ENCODE results near the gene CCDC30. TPM values are rescaled to one million over a fixed set of nuclear protein-coding genes. Genes with fewer than 3 reads are reported as not detected.
A peak's percentile ranks its signal among the peaks of the same experiment; 100 is the strongest.

The CCDC30 gene
- total RNA-seq, 6 experiments from 2014 or later = 0.18 to 1.2 (median 0.31) TPM

DNA sequence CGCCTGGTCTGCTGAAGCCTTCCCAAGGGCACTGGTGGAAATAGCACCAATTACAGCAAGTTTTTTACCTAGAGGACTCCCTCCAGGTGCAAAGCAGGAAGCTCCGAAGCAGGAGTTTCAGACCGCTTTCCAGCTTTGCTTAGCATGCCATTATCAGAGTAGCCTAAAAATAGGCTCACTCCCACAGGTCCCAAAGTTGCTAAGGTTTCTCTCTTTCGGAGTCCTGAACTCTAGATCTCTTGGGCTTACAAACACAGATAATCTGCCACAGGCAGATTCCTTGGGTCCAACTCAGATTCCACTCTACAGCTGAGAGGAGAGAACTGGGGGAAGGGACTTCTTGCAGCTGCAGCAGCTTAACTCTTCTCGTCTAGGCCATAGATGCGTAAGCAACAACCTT, 29.7 kb upstream of the CCDC30 start:
- TF ChIP-seq, protein P1, sequence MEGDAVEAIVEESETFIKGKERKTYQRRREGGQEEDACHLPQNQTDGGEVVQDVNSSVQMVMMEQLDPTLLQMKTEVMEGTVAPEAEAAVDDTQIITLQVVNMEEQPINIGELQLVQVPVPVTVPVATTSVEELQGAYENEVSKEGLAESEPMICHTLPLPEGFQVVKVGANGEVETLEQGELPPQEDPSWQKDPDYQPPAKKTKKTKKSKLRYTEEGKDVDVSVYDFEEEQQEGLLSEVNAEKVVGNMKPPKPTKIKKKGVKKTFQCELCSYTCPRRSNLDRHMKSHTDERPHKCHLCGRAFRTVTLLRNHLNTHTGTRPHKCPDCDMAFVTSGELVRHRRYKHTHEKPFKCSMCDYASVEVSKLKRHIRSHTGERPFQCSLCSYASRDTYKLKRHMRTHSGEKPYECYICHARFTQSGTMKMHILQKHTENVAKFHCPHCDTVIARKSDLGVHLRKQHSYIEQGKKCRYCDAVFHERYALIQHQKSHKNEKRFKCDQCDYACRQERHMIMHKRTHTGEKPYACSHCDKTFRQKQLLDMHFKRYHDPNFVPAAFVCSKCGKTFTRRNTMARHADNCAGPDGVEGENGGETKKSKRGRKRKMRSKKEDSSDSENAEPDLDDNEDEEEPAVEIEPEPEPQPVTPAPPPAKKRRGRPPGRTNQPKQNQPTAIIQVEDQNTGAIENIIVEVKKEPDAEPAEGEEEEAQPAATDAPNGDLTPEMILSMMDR (IDR thresholded peaks at IDR 0.05) = no peak
- Mint-ChIP-seq H3K4me1 (ENCODE audit: low read depth) (peaks cover 23% of the 10 kb centered on the region), H3K4me3 (no peak overlapping the region), H3K27me3 (ENCODE audit: insufficient read depth) (peaks cover 8% of the 10 kb centered on the region), H3K27ac (no peak overlapping the region), H3K36me3 (ENCODE audit: low read depth) (no peaks in the 10 kb centered on the region), H3K9me3 (no peaks in the 10 kb centered on the region)
- DNase-seq = no peak

DNA sequence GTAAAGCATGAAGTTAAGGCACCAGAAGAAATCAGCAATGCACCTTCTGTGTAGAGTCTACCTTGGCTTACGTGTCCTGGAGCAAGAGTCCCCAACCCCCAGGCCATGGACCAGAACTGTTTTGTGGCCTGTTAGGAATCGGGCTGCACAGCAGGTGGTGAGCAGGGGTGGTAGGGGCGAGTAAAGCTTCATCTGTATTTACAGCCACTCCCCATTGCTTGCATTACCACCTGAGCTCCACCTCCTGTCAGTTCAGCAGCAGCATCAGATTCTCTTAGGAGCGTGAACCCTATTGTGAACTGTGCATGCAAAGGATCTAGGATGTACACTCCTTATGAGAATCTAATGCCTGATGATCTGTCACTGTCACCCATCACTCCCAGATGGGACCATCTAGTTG, 28.7 kb upstream of the CCDC30 start:
- H3K27me3 Mint-ChIP-seq (ENCODE audit: insufficient read depth) = peaks cover 8% of the 10 kb centered on the region
- no peaks in the 10 kb centered on the region for H3K9me3 Mint-ChIP-seq
- H3K4me3 Mint-ChIP-seq = no peak overlapping the region
- DNase-seq = no peak
- TF ChIP-seq, protein P1 (IDR thresholded peaks at IDR 0.05) = no peak
- H3K4me1 Mint-ChIP-seq (ENCODE audit: low read depth) = peaks cover 19% of the 10 kb centered on the region
- no peaks in the 10 kb centered on the region for H3K36me3 Mint-ChIP-seq (ENCODE audit: low read depth)
- H3K27ac Mint-ChIP-seq = no peak overlapping the region

DNA sequence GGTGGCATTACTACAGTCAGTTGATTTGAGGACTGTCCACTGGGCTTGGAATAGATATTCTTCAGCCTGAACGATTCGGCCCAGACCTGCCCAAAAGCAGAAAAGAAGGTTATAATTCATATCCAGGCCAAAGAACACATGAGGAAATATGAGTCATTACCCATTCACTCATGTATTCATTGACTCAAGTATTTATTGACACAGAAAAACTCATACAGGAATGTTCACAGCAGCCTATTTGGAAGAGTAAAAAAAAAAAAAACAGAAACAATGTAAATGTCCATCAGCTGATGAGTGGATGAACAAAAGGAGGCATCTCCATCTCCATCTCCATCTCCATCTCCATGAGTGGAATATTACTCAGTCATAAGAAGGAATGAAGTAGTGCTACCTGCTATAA, 23.1 kb upstream of the CCDC30 start:
- H3K27ac Mint-ChIP-seq = no peak overlapping the region
- H3K9me3 Mint-ChIP-seq = no peaks in the 10 kb centered on the region

DNA sequence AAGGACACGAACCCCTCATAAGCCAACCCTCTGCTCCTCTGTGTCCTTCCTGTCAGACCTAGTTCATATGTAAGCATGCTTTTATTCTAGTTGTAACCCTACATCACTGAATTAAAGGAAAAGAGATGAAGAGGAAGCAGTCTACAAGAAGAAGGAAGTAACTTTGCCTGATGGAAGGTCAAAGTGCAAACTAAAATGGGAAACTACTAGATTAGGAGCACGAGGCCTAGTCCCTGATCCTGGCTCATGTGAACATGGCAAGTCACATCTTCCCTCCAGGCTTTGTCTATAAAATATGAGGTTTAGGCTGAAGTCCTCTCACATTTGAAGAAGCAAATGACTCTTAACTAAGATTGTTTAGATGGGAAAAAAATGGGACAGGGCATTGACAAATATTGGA, 20.4 kb upstream of the CCDC30 start:
- no peak overlapping the region for H3K4me3 Mint-ChIP-seq
- DNase-seq = no peak
- H3K9me3 Mint-ChIP-seq = no peaks in the 10 kb centered on the region
- peaks cover 12% of the 10 kb centered on the region for H3K4me1 Mint-ChIP-seq (ENCODE audit: low read depth)
- TF ChIP-seq, protein P1 (IDR thresholded peaks at IDR 0.05) = no peak
- H3K27me3 Mint-ChIP-seq (ENCODE audit: insufficient read depth) = peaks cover 7% of the 10 kb centered on the region
- no peaks in the 10 kb centered on the region for H3K36me3 Mint-ChIP-seq (ENCODE audit: low read depth)
- no peak overlapping the region for H3K27ac Mint-ChIP-seq

More for the DNA sequence above, 23.1 kb upstream of the CCDC30 start:
- no peaks in the 10 kb centered on the region for H3K36me3 Mint-ChIP-seq (ENCODE audit: low read depth)
- TF ChIP-seq, protein P1 (IDR thresholded peaks at IDR 0.05) = no peak
- H3K27me3 Mint-ChIP-seq (ENCODE audit: insufficient read depth) = no peaks in the 10 kb centered on the region; the same call in none of the 2 replicates
- peaks cover 12% of the 10 kb centered on the region for H3K4me1 Mint-ChIP-seq (ENCODE audit: low read depth)
- DNase-seq = peak; percentile 61
- no peak overlapping the region for H3K4me3 Mint-ChIP-seq

DNA sequence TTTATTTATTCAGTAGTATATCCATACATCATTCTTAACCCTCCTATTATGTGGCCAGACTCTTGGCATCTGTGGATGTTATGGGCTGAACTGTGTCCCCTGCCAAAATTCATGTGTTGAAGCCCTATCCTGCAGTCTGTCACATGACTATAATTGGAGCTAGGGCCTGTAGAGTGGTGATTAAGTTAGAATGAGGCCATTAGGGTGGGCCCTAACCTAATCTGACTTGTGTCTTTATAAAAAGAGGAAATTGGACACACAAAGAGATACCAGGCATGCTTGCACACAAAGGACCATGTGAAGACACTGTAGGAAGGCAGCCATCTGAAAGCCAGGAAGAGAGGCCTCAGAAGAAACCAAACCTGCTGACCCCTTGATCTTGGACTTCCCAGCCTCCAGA, 13.8 kb upstream of the CCDC30 start:
- H3K27ac Mint-ChIP-seq = no peak overlapping the region
- TF ChIP-seq, protein P1 (IDR thresholded peaks at IDR 0.05) = no peak
- H3K27me3 Mint-ChIP-seq (ENCODE audit: insufficient read depth) = peaks cover 19% of the 10 kb centered on the region
- no peaks in the 10 kb centered on the region for H3K36me3 Mint-ChIP-seq (ENCODE audit: low read depth)
- no peak for DNase-seq
- no peaks in the 10 kb centered on the region for H3K4me1 Mint-ChIP-seq (ENCODE audit: low read depth)
- no peaks in the 10 kb centered on the region for H3K9me3 Mint-ChIP-seq
- H3K4me3 Mint-ChIP-seq = no peak overlapping the region

DNA sequence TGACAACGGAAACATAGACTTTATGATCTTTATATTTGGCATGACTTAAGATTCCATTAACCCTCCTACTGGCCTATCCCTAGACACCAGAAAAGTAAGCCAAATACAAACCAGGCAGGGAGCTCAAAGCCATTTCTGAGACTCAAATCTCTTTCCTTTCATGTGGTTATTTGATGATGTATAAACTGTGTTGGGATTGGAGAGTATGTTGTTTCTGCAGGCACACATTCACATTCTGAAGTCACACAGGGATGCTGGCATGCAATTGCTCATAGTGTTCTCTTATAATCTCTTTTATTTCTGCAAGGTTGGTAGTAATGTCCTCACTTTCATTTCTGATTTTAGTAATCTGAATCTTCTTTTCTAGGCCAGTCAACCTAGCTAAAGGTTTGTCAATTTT, 13.0 kb upstream of the CCDC30 start:
- no peak overlapping the region for H3K27ac Mint-ChIP-seq
- H3K27me3 Mint-ChIP-seq (ENCODE audit: insufficient read depth) = peaks cover 19% of the 10 kb centered on the region
- H3K9me3 Mint-ChIP-seq = no peaks in the 10 kb centered on the region
- H3K4me3 Mint-ChIP-seq = no peak overlapping the region
- H3K36me3 Mint-ChIP-seq (ENCODE audit: low read depth) = no peaks in the 10 kb centered on the region
- no peaks in the 10 kb centered on the region for H3K4me1 Mint-ChIP-seq (ENCODE audit: low read depth)
- TF ChIP-seq, protein P1 (IDR thresholded peaks at IDR 0.05) = no peak
- DNase-seq = no peak
